NB4 (cell line): ENCODE data around the gene RPTOR.

Experiments
- DNase-seq: peaks from one replicate; pipeline ENCODE4 v3.0.0; 2010; ENCODE audit warnings: low read depth
- H3K4me3 ChIP-seq: one replicate; pipeline ENCODE4 v1.5.1; 2011; ENCODE audit warnings: mild to moderate bottlenecking, low read depth, low read length, moderate library complexity
- CTCF ChIP-seq: IDR thresholded peaks from one replicate; pipeline ENCODE4 v1.5.1; 2012; ENCODE audit warnings: low read depth, low read length
- MYC ChIP-seq: IDR thresholded peaks from 2 replicates; pipeline ENCODE4 v1.6.1; 2011; ENCODE audit warnings: low read depth, low read length
- POLR2A ChIP-seq: IDR thresholded peaks from 2 replicates; pipeline ENCODE4 v1.6.1; 2011; ENCODE audit warnings: mild to moderate bottlenecking; ENCODE audit not compliant: insufficient read length; ENCODE audit errors: extremely low read depth
- TF ChIP-seq, protein P1 (sequence below): IDR thresholded peaks from 2 replicates; pipeline ENCODE4 v1.6.1; 2011; ENCODE audit warnings: low read depth, low read length

RPTOR gene

GRCh38 chr17:80613732-80614071 lies 69.1 kb downstream of the RPTOR start:
- DNase-seq: no peak
- no peak overlapping the region for H3K4me3 ChIP-seq
- no peak for TF ChIP-seq CTCF
- TF ChIP-seq MYC: no peak
- TF ChIP-seq, protein P1, sequence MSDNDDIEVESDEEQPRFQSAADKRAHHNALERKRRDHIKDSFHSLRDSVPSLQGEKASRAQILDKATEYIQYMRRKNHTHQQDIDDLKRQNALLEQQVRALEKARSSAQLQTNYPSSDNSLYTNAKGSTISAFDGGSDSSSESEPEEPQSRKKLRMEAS: no peak
- TF ChIP-seq POLR2A: no peak

DNA sequence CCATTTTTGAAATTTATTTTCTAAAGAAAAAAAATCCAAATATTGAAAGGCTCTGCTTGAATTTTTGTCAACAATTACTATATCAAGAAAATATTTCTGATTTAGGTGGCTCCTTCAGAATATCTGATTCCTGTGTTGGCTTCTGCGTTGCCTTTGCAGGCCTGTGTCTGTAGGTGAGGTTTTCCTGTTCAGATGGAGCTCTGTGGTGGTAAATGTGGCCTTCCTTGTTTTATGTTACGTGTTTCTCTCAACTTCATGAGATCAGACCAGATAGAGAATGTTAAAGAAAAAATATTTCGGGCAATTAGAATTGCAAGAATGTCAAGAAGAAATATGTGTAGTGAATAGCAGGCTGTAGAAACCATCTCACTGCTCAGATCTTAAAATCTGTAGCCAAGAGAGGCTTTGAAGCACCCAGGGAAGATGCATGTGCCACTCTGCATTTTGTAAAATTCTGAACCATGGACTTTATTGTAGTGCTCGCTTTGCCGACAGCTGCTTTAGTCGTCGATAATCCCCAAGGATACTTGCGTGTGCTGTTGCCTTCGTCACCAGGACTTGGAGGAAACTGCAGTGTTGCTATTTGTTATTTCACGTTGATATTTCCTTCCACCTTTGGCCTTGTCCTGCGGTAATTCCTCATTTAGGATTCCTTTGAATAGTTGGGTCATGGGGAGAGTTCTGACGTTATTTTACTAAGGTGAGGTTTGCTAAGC lies 69.9 kb downstream of the RPTOR start:
- H3K4me3 ChIP-seq: no peak overlapping the region
- TF ChIP-seq MYC (no peak), POLR2A (no peak), CTCF (no peak)
- TF ChIP-seq, protein P1: no peak
- no peak for DNase-seq

DNA sequence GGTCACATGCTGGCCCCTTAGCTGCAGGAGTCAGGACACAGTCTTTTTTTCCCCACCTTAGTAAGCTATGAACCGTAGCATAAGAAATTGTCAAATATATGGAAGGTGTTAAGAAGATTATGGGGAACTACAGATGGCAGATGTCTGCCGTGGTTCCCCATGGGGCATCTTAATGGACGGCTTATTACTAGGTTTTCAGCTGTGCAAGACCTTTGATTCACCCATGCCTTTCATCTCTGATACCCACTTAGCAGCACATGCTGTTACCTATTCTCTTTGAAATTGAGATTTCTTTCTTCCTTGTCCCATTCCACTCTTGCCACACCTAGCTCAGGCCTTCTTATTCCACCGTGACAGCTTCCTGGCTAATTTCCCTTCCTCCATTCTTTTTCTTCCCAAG lies 70.7 kb downstream of the RPTOR start:
- H3K4me3 ChIP-seq: no peak overlapping the region
- no peak for TF ChIP-seq MYC
- no peak for TF ChIP-seq POLR2A
- no peak for TF ChIP-seq CTCF
- TF ChIP-seq, protein P1: no peak
- DNase-seq: no peak

DNA sequence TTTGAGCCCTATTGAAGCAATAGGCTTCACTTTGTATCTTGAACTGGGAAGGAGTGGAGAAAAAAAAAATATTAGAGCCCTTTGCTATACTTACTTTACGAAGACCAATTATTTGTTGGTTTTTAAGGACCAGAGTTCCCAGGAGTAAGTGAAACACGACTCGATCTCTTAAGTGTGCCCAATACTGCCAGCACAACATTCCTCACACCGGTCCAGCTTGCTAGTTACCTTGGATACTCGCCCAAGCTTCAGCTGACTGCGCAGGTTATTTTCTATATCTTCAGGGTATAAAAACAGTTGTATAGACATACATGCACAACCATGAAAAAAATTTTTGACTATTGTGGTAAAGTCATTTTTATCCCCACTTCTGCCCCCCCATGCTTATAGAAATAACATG lies 72.1 kb downstream of the RPTOR start:
- TF ChIP-seq POLR2A (no peak), CTCF (no peak), MYC (no peak)
- TF ChIP-seq, protein P1: no peak
- H3K4me3 ChIP-seq: no peak overlapping the region
- no peak for DNase-seq

DNA sequence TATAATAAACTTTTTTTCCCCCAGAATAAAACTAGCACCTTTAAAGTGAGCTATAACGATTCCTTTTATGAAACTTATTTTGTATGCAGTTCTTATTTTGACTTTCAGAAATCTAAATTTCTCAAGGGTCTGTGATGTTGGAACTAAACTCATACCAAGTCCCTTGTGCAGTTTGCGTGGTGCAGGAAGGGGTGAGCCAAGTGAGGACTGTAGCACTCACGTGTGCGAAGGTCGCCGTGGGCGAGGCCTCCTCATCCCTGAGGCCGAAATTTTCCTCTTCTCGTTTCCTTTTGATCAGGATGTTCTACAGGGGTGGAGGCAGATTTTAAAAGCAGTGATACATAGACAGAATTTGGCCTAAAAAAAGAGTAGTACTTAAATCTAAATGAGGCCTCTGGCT lies 73.7 kb downstream of the RPTOR start:
- DNase-seq: no peak
- H3K4me3 ChIP-seq: no peak overlapping the region
- TF ChIP-seq, protein P1: no peak
- TF ChIP-seq CTCF (no peak), MYC (no peak)
